ENCODE measurements around the gene CEP57L1.
A peak's percentile ranks its signal among the peaks of the same experiment; 100 is the strongest.
"Not testable (repeated sequence)": the region's sequence is repeated elsewhere in the genome, so short reads cannot be mapped to it uniquely, and the experiment has no call there.

CEP57L1 gene

GRCh38 chr6:109112663-109113062 is 17.4 kb downstream of the CEP57L1 start:
- not testable (repeated sequence) for DNase-seq

- peak; percentile 11 to 13 for DNase-seq
These were observed 22.2 kb downstream of the CEP57L1 start for GRCh38 chr6:109117346-109118035.

- no peak for DNase-seq
These were observed 23.0 kb downstream of the CEP57L1 start for GRCh38 chr6:109118337-109118736.

GRCh38 chr6:109118871-109119354 is 23.6 kb downstream of the CEP57L1 start:
- no peak for DNase-seq

- no peak for DNase-seq
These were observed 26.1 kb downstream of the CEP57L1 start for GRCh38 chr6:109121411-109121810.

- no peak for DNase-seq
These were observed 28.9 kb downstream of the CEP57L1 start for GRCh38 chr6:109124219-109124618.

- DNase-seq: no peak
These were observed 30.2 kb downstream of the CEP57L1 start for GRCh38 chr6:109125504-109125903.

- DNase-seq: no peak
These were observed 34.8 kb downstream of the CEP57L1 start for GRCh38 chr6:109130065-109130464.

GRCh38 chr6:109135600-109135999 is 40.3 kb downstream of the CEP57L1 start:
- DNase-seq: not testable (repeated sequence)

- DNase-seq: not testable (repeated sequence)
These were observed 40.7 kb downstream of the CEP57L1 start for GRCh38 chr6:109136039-109136438.

GRCh38 chr6:109136530-109136929 is 41.2 kb downstream of the CEP57L1 start:
- DNase-seq: not testable (repeated sequence)

- DNase-seq: no peak
These were observed 43.8 kb downstream of the CEP57L1 start for GRCh38 chr6:109139109-109139508.

GRCh38 chr6:109142067-109142466 is 46.8 kb downstream of the CEP57L1 start:
- DNase-seq: not testable (repeated sequence)

- DNase-seq: no peak
These were observed 47.9 kb downstream of the CEP57L1 start for GRCh38 chr6:109143191-109143590.

GRCh38 chr6:109148251-109148650 is 52.9 kb downstream of the CEP57L1 start:
- DNase-seq: not testable (repeated sequence)

GRCh38 chr6:109148716-109149115 is 53.4 kb downstream of the CEP57L1 start:
- not testable (repeated sequence) for DNase-seq

- no peak for DNase-seq
These were observed 58.4 kb downstream of the CEP57L1 start for GRCh38 chr6:109153752-109154151.

GRCh38 chr6:109164331-109164730 is 69.0 kb downstream of the CEP57L1 start:
- DNase-seq: no peak

- no peak for DNase-seq
These were observed 70.2 kb downstream of the CEP57L1 start for GRCh38 chr6:109165392-109165974.

- DNase-seq: no peak
These were observed 71.4 kb downstream of the CEP57L1 start for GRCh38 chr6:109166673-109167072.

- no peak for DNase-seq
These were observed 72.3 kb downstream of the CEP57L1 start for GRCh38 chr6:109167562-109167961.

GRCh38 chr6:109170333-109170732 is 75.0 kb downstream of the CEP57L1 start:
- no peak for DNase-seq

GRCh38 chr6:109172101-109172746 is 76.9 kb downstream of the CEP57L1 start:
- no peak for DNase-seq

- no peak for DNase-seq
These were observed 79.6 kb downstream of the CEP57L1 start for GRCh38 chr6:109174916-109175315.
